ENCODE measurements around the gene SIGMAR1. TPM values are rescaled to one million over a fixed set of nuclear protein-coding genes. Genes with fewer than 3 reads are reported as not detected.

The SIGMAR1 gene
- total RNA-seq, 3 donors from 2014 or later (not counting 1 experiment from before 2014, with no cell fraction given), result 22.1 to 29.8 (median 23.0) TPM

DNA sequence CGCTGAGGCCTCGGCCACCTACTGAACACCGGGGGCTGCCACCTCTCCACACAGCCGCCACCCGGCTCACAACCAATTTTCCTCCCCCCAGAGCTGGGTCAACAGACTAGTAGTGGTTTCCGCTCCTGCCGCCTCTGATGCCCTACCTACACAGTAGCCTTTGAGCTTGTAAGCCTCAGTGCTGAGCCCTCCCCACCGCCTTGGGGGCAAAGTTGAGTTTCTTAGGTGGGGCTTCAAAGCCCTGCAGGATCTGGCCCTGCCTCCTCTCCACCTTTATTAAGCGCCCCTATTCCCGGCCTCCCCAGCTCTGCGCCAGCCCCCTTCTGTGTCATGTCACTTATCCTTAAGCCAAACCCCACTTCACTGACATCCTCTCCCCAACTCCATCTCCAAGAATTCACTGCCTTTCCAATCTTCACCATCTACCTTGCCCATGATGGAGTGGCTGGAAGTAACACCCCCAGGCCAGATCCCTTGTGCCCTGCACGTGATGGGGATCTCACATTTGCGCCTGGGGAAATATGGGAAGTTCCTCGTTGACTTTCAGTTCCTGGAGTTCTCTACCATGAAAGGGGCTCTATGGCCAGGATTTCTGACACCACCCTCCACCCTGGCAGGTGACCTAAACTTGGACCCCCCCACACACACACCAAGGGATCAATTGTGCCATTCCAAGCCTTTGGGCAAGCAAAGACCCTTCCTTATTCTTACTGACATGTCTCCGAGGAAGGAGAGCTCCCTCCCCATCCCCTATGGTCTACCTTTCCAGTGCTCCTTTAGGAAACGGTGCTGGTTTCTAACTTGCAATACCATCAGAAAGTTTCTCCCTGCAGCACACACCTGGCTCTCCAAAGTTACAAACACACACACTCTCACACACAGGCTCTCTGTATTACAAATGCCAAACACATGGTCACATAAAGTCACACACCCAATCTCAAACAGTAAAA, 45.4 kb downstream of the SIGMAR1 start:
- Histone ChIP-seq H3K27ac (ENCODE audit: low read length) (no peak overlapping the region), H3K9me3 (ENCODE audit: control insufficient read depth, insufficient read depth, low read length) (no peaks in the 10 kb centered on the region), H3K36me3 (ENCODE audit: control insufficient read depth, insufficient read depth, low read length) (no peaks in the 10 kb centered on the region), H3K27me3 (ENCODE audit: control insufficient read depth, insufficient read depth, low read length) (peaks cover 40% of the 10 kb centered on the region), H3K4me3 (ENCODE audit: low read length) (no peak overlapping the region), H3K4me1 (ENCODE audit: control insufficient read depth, insufficient read depth, low read length) (peaks cover 28% of the 10 kb centered on the region)
- peaks cover 9 to 41% of the 10 kb centered on the region in 2 donors for H3K4me1 Mint-ChIP-seq
- H3K36me3 Mint-ChIP-seq, result no peaks in the 10 kb centered on the region
- ATAC-seq (no peak), DNase-seq (no peak)
- H3K9me3 Mint-ChIP-seq, result no peaks in the 10 kb centered on the region
- WGBS (ENCODE audit: insufficient coverage), result 13% methylated on average over 16 of the region's 16 CpGs
- H3K27me3 Mint-ChIP-seq (ENCODE audit: low read depth in 2 of 2), result peaks cover 48 to 66% of the 10 kb centered on the region in 2 donors
- intact Hi-C loops (cut with micrococcal nuclease), result loop anchor here (5.0 kb wide), 1 partner anchor 155 kb away; no protein-coding TSS in a partner anchor
- H3K27ac Mint-ChIP-seq, result no peak overlapping the region
- peak overlapping the region; percentile 55 for H3K4me3 Mint-ChIP-seq
- TF ChIP-seq, protein P1, sequence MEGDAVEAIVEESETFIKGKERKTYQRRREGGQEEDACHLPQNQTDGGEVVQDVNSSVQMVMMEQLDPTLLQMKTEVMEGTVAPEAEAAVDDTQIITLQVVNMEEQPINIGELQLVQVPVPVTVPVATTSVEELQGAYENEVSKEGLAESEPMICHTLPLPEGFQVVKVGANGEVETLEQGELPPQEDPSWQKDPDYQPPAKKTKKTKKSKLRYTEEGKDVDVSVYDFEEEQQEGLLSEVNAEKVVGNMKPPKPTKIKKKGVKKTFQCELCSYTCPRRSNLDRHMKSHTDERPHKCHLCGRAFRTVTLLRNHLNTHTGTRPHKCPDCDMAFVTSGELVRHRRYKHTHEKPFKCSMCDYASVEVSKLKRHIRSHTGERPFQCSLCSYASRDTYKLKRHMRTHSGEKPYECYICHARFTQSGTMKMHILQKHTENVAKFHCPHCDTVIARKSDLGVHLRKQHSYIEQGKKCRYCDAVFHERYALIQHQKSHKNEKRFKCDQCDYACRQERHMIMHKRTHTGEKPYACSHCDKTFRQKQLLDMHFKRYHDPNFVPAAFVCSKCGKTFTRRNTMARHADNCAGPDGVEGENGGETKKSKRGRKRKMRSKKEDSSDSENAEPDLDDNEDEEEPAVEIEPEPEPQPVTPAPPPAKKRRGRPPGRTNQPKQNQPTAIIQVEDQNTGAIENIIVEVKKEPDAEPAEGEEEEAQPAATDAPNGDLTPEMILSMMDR (IDR thresholded peaks at IDR 0.05), result peak; percentile 9

GRCh38 chr9:34591248-34591916, 46.2 kb downstream of the SIGMAR1 start:
- H3K27ac Mint-ChIP-seq, result no peak overlapping the region

DNA sequence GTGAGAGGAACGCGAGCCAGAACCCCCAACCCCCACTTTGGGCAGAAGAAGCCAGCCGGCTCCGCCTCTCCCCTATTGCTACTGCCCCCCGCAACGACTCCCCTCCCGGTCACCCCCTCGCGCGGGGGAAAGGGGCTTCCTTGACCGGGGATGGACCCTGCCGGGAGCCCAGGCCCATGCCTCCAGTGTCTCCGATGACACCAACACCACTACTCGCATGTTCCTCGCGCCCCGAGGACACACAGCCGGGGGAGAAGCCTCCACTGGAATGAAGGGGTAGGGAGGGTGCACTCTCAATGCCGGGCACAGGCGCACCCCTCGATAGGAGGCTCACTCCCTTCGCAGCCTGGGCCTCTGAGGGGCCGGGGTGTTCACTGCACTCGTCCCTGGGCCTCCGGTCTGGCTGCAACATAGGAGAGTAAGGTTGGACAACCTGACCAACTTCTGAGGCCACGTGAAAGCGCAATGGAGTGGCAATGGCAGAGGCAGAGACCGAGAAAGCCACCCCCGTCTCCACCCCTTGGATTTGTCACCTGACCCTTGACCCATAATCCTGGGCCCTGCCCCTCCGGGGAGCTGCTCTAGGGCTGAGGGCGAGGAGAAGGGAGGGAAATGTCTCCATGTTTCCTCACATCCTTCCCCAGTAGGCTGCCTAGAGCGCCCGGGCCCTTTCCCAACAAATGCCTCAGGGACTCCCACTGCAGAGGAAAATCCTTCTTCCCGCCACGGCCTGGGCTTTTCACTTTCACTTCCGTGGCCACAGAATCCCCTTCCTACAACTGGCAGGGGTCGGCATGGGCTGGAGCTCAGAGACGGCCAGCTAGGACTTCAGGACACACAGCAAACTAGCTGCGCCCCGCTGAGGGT, 47.0 kb downstream of the SIGMAR1 start:
- Histone ChIP-seq H3K36me3 (ENCODE audit: control insufficient read depth, insufficient read depth, low read length) (no peaks in the 10 kb centered on the region), H3K4me1 (ENCODE audit: control insufficient read depth, insufficient read depth, low read length) (peaks cover 28% of the 10 kb centered on the region), H3K9me3 (ENCODE audit: control insufficient read depth, insufficient read depth, low read length) (no peaks in the 10 kb centered on the region), H3K27ac (ENCODE audit: low read length) (no peak overlapping the region), H3K27me3 (ENCODE audit: control insufficient read depth, insufficient read depth, low read length) (peaks cover 40% of the 10 kb centered on the region), H3K4me3 (ENCODE audit: low read length) (peak overlapping the region; percentile 20)
- intact Hi-C loops (cut with micrococcal nuclease), result loop anchor here (5.0 kb wide), 1 partner anchor 153 kb away; no protein-coding TSS in a partner anchor
- Mint-ChIP-seq H3K4me1 (peaks cover 9 to 45% of the 10 kb centered on the region in 2 donors), H3K27me3 (ENCODE audit: low read depth in 2 of 2) (peaks cover 56 to 69% of the 10 kb centered on the region in 2 donors), H3K4me3 (peak overlapping the region; percentile 55), H3K27ac (peak overlapping the region in 1 of 2 donors; percentile 31), H3K36me3 (no peaks in the 10 kb centered on the region), H3K9me3 (no peaks in the 10 kb centered on the region)
- WGBS (ENCODE audit: insufficient coverage), result 3% methylated on average over 34 of the region's 40 CpGs
- TF ChIP-seq, protein P1 (IDR thresholded peaks at IDR 0.05), result no peak
- DNase-seq (peak in 1 of 2 donors; percentile 22), ATAC-seq (no peak)

More at GRCh38 chr9:34591248-34591916, 46.2 kb downstream of the SIGMAR1 start:
- Mint-ChIP-seq H3K4me1 (peaks cover 9 to 41% of the 10 kb centered on the region in 2 donors), H3K27me3 (ENCODE audit: low read depth in 2 of 2) (peaks cover 54 to 68% of the 10 kb centered on the region in 2 donors), H3K36me3 (no peaks in the 10 kb centered on the region), H3K4me3 (peak overlapping the region; percentile 55), H3K9me3 (no peaks in the 10 kb centered on the region)
- Histone ChIP-seq H3K4me1 (ENCODE audit: control insufficient read depth, insufficient read depth, low read length) (peaks cover 28% of the 10 kb centered on the region), H3K27ac (ENCODE audit: low read length) (no peak overlapping the region), H3K36me3 (ENCODE audit: control insufficient read depth, insufficient read depth, low read length) (no peaks in the 10 kb centered on the region), H3K27me3 (ENCODE audit: control insufficient read depth, insufficient read depth, low read length) (peaks cover 40% of the 10 kb centered on the region), H3K4me3 (ENCODE audit: low read length) (peak overlapping the region; percentile 20), H3K9me3 (ENCODE audit: control insufficient read depth, insufficient read depth, low read length) (no peaks in the 10 kb centered on the region)
- ATAC-seq, result peak; percentile 83 to 89 (median 87)
- intact Hi-C loops (cut with micrococcal nuclease), result loop anchor here (5.0 kb wide), 1 partner anchor 154 kb away; no protein-coding TSS in a partner anchor
- TF ChIP-seq, protein P1 (IDR thresholded peaks at IDR 0.05), result peak; percentile 86
- DNase-seq, result peak; percentile 77 to 86
- WGBS (ENCODE audit: insufficient coverage), result 2% methylated on average over 59 of the region's 60 CpGs

All from natural killer cell (primary cell).